HEK293 (cell line): ENCODE data around the gene ADAMTS9.

ENCODE experiments used
- KLF16 ChIP-seq: fragments of 450-650 bp; formaldehyde crosslinking; IDR thresholded peaks from 2 replicates; pipeline ENCODE4 v1.5.1; 2017; ENCODE audit warnings: missing biosample characterization, missing genetic modification characterization
- MEIS1 ChIP-seq: sonication (generic); formaldehyde crosslinking; IDR thresholded peaks from 2 replicates; pipeline ENCODE4 v1.8.1; 2022; ENCODE audit warnings: missing genetic modification reagents, mild to moderate bottlenecking, borderline replicate concordance
- YY1 ChIP-seq: fragments of 450-650 bp; formaldehyde crosslinking; IDR thresholded peaks from 2 replicates; pipeline ENCODE4 v1.5.1; 2018; ENCODE audit warnings: missing biosample characterization, missing genetic modification characterization
- ZBTB7A ChIP-seq: fragments of 450-650 bp; formaldehyde crosslinking; IDR thresholded peaks from 2 replicates; pipeline ENCODE4 v1.5.1; 2016; ENCODE audit warnings: low read depth, missing biosample characterization, missing genetic modification characterization
- ZNF114 ChIP-seq: fragments of 450-650 bp; formaldehyde crosslinking; IDR thresholded peaks from 2 replicates; pipeline ENCODE4 v1.5.0; 2017; ENCODE audit warnings: missing biosample characterization, missing genetic modification characterization
- ZNF24 ChIP-seq: fragments of 450-650 bp; formaldehyde crosslinking; IDR thresholded peaks from 2 replicates; pipeline ENCODE4 v1.5.1; 2016; ENCODE audit warnings: missing biosample characterization, missing genetic modification characterization
- ZNF621 ChIP-seq: fragments of 450-650 bp; formaldehyde crosslinking; IDR thresholded peaks from 2 replicates; pipeline ENCODE4 v1.5.1; 2017; ENCODE audit warnings: missing biosample characterization, missing genetic modification characterization
- ZNF623 ChIP-seq: fragments of 450-650 bp; formaldehyde crosslinking; IDR thresholded peaks from 2 replicates; pipeline ENCODE4 v1.5.1; 2016; ENCODE audit warnings: missing biosample characterization, missing genetic modification characterization
- ZNF768 ChIP-seq: fragments of 450-650 bp; formaldehyde crosslinking; IDR thresholded peaks from 2 replicates; pipeline ENCODE4 v1.5.1; 2018; ENCODE audit warnings: missing biosample characterization, mild to moderate bottlenecking, missing genetic modification characterization
- TF ChIP-seq, protein P1 (sequence below): fragments of 450-650 bp; formaldehyde crosslinking; IDR thresholded peaks from 2 replicates; pipeline ENCODE4 v1.5.1; 2016; ENCODE audit warnings: missing biosample characterization, missing genetic modification characterization
- TF ChIP-seq, protein P2 (sequence below): fragments of 450-650 bp; formaldehyde crosslinking; IDR thresholded peaks from 2 replicates; pipeline ENCODE4 v1.5.1; 2016; ENCODE audit warnings: missing biosample characterization, missing genetic modification characterization
- TF ChIP-seq, protein P3 (sequence below): fragments of 450-650 bp; formaldehyde crosslinking; IDR thresholded peaks from 2 replicates; pipeline ENCODE4 v1.5.1; 2017; ENCODE audit warnings: missing biosample characterization, missing genetic modification characterization
- TF ChIP-seq, protein P4 (sequence below): fragments of 450-650 bp; formaldehyde crosslinking; IDR thresholded peaks from 2 replicates; pipeline ENCODE4 v1.5.1; 2016; ENCODE audit warnings: missing biosample characterization, missing genetic modification characterization
- TF ChIP-seq, protein P5 (sequence below): fragments of 450-650 bp; formaldehyde crosslinking; IDR thresholded peaks from 2 replicates; pipeline ENCODE4 v1.5.1; 2016; ENCODE audit warnings: missing biosample characterization, missing genetic modification characterization

DNA sequence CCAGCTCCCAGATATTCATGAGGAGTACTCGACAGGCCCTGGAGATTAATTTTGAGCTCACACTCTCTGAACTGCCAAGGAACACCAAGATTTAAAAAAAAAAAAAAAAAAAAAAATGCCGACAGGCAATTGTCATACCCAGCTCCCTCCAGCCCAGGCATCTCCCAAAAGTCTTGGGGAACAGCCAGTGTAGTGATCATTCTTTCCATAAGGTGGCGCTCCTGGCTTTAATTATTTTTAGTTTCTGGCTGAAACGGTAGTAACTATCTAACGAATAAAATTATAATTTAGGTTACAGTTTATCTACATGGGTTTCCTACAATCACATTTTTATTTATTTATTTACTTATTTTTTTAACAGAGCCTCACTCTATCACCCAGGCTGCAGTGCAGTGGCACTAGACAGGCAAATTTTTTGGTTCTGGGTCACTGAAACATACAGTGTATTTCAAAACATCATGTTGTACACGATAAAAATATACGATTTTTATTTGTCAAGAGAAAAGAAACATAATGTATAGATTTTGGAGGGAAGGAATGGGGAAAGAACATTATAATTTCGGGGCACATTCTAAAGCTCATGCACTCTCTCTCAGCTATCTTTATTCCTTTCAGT lies 157.3 kb downstream of the ADAMTS9 start:
- TF ChIP-seq, protein P1, sequence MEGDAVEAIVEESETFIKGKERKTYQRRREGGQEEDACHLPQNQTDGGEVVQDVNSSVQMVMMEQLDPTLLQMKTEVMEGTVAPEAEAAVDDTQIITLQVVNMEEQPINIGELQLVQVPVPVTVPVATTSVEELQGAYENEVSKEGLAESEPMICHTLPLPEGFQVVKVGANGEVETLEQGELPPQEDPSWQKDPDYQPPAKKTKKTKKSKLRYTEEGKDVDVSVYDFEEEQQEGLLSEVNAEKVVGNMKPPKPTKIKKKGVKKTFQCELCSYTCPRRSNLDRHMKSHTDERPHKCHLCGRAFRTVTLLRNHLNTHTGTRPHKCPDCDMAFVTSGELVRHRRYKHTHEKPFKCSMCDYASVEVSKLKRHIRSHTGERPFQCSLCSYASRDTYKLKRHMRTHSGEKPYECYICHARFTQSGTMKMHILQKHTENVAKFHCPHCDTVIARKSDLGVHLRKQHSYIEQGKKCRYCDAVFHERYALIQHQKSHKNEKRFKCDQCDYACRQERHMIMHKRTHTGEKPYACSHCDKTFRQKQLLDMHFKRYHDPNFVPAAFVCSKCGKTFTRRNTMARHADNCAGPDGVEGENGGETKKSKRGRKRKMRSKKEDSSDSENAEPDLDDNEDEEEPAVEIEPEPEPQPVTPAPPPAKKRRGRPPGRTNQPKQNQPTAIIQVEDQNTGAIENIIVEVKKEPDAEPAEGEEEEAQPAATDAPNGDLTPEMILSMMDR (tag by site-specific recombination) = no peak
- TF ChIP-seq MEIS1 (CRISPR knock-in tag) (no peak), ZNF114 (tag by site-specific recombination) (no peak), YY1 (tag by site-specific recombination) (no peak), KLF16 (tag by site-specific recombination) (no peak), ZNF768 (no peak), ZNF621 (tag by site-specific recombination) (no peak), ZNF24 (tag by site-specific recombination) (no peak), ZBTB7A (tag by site-specific recombination) (no peak), ZNF623 (tag by site-specific recombination) (no peak)
- TF ChIP-seq, protein P2, sequence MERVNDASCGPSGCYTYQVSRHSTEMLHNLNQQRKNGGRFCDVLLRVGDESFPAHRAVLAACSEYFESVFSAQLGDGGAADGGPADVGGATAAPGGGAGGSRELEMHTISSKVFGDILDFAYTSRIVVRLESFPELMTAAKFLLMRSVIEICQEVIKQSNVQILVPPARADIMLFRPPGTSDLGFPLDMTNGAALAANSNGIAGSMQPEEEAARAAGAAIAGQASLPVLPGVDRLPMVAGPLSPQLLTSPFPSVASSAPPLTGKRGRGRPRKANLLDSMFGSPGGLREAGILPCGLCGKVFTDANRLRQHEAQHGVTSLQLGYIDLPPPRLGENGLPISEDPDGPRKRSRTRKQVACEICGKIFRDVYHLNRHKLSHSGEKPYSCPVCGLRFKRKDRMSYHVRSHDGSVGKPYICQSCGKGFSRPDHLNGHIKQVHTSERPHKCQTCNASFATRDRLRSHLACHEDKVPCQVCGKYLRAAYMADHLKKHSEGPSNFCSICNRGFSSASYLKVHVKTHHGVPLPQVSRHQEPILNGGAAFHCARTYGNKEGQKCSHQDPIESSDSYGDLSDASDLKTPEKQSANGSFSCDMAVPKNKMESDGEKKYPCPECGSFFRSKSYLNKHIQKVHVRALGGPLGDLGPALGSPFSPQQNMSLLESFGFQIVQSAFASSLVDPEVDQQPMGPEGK (tag by site-specific recombination) = no peak
- TF ChIP-seq, protein P3, sequence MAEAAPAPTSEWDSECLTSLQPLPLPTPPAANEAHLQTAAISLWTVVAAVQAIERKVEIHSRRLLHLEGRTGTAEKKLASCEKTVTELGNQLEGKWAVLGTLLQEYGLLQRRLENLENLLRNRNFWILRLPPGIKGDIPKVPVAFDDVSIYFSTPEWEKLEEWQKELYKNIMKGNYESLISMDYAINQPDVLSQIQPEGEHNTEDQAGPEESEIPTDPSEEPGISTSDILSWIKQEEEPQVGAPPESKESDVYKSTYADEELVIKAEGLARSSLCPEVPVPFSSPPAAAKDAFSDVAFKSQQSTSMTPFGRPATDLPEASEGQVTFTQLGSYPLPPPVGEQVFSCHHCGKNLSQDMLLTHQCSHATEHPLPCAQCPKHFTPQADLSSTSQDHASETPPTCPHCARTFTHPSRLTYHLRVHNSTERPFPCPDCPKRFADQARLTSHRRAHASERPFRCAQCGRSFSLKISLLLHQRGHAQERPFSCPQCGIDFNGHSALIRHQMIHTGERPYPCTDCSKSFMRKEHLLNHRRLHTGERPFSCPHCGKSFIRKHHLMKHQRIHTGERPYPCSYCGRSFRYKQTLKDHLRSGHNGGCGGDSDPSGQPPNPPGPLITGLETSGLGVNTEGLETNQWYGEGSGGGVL (tag by site-specific recombination) = no peak
- TF ChIP-seq, protein P4, sequence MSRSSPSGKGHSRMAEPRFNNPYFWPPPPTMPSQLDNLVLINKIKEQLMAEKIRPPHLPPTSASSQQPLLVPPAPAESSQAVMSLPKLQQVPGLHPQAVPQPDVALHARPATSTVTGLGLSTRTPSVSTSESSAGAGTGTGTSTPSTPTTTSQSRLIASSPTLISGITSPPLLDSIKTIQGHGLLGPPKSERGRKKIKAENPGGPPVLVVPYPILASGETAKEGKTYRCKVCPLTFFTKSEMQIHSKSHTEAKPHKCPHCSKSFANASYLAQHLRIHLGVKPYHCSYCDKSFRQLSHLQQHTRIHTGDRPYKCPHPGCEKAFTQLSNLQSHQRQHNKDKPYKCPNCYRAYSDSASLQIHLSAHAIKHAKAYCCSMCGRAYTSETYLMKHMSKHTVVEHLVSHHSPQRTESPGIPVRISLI = no peak
- TF ChIP-seq, protein P5, sequence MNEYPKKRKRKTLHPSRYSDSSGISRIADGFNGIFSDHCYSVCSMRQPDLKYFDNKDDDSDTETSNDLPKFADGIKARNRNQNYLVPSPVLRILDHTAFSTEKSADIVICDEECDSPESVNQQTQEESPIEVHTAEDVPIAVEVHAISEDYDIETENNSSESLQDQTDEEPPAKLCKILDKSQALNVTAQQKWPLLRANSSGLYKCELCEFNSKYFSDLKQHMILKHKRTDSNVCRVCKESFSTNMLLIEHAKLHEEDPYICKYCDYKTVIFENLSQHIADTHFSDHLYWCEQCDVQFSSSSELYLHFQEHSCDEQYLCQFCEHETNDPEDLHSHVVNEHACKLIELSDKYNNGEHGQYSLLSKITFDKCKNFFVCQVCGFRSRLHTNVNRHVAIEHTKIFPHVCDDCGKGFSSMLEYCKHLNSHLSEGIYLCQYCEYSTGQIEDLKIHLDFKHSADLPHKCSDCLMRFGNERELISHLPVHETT (tag by site-specific recombination) = no peak
